T-helper 2 cell treated with Interferon-gamma antibody and Interleukin-4, amounts not matched to agents 5 μg/mL and 100 μg/mL, for 36 hours (primary cell): ENCODE measurements around the gene MXD1.

Experiments
- DNase-seq: peaks from one replicate; pipeline ENCODE4 v3.0.0; 2021; ENCODE audit warnings: low spot score
- H3K27ac Mint-ChIP-seq: one replicate; pipeline ENCODE4 v1.8.0; 2021; ENCODE audit warnings: mild to moderate bottlenecking, mixed read lengths
- H3K27me3 Mint-ChIP-seq: one replicate; pipeline ENCODE4 v1.8.0; 2021; ENCODE audit warnings: low read depth, mixed read lengths
- H3K36me3 Mint-ChIP-seq: one replicate; pipeline ENCODE4 v1.8.0; 2021; ENCODE audit warnings: low read depth, mixed read lengths
- H3K4me1 Mint-ChIP-seq: one replicate; pipeline ENCODE4 v1.8.0; 2021; ENCODE audit warnings: low read depth, mixed read lengths
- H3K4me3 Mint-ChIP-seq: one replicate; pipeline ENCODE4 v1.8.0; 2022; ENCODE audit warnings: mild to moderate bottlenecking, moderate library complexity, mixed read lengths
- H3K9me3 Mint-ChIP-seq: one replicate; pipeline ENCODE4 v1.8.0; 2021; ENCODE audit warnings: mixed read lengths

The MXD1 gene

GRCh38 chr2:69988086-69988635 is 73.3 kb downstream of the MXD1 start:
- Mint-ChIP-seq H3K36me3 (no peaks in the 10 kb centered on the region), H3K9me3 (no peaks in the 10 kb centered on the region), H3K27me3 (no peaks in the 10 kb centered on the region), H3K27ac (no peak overlapping the region), H3K4me3 (no peak overlapping the region), H3K4me1 (peaks cover 3% of the 10 kb centered on the region)
- DNase-seq = no peak

GRCh38 chr2:69989009-69989408 is 74.1 kb downstream of the MXD1 start:
- H3K4me1 Mint-ChIP-seq = peaks cover 3% of the 10 kb centered on the region
- H3K27me3 Mint-ChIP-seq = no peaks in the 10 kb centered on the region
- no peak for DNase-seq
- H3K27ac Mint-ChIP-seq = no peak overlapping the region
- peaks cover 5% of the 10 kb centered on the region for H3K36me3 Mint-ChIP-seq
- H3K9me3 Mint-ChIP-seq = no peaks in the 10 kb centered on the region
- no peak overlapping the region for H3K4me3 Mint-ChIP-seq

GRCh38 chr2:69989441-69990105 is 74.7 kb downstream of the MXD1 start:
- Mint-ChIP-seq H3K4me3 (no peak overlapping the region), H3K4me1 (peaks cover 3% of the 10 kb centered on the region), H3K36me3 (peaks cover 5% of the 10 kb centered on the region), H3K9me3 (no peaks in the 10 kb centered on the region), H3K27ac (no peak overlapping the region), H3K27me3 (no peaks in the 10 kb centered on the region)
- no peak for DNase-seq
